GM19452 (cell line): Measurements from ENCODE around the gene SARS1.
"Not testable (repeated sequence)": the region's sequence is repeated elsewhere in the genome, so short reads cannot be mapped to it uniquely, and the experiment has no call there.

Source experiments
- ATAC-seq: cut with Tn5 transposase; IDR thresholded peaks from one replicate; pipeline ENCODE4 v1.9.1; 2021; ENCODE audit not compliant: unreplicated experiment

Gene SARS1

GRCh38 chr1:109213824-109214693 lies at the start of gene SARS1:
Gene SARS1, plus strand, starts transcription at chr1:109213918. Its CDS starts 75 bp downstream, at chr1:109213993.
- ATAC-seq, result peak; percentile 82

GRCh38 chr1:109164538-109164937 lies 49.2 kb upstream of the SARS1 start:
- no peak for ATAC-seq

GRCh38 chr1:109167001-109167506 lies 46.7 kb upstream of the SARS1 start:
- ATAC-seq, result peak; percentile 59

GRCh38 chr1:109170035-109170764 lies 43.5 kb upstream of the SARS1 start:
- no peak for ATAC-seq

- no peak for ATAC-seq
Measured at GRCh38 chr1:109171646-109172045, 42.1 kb upstream of the SARS1 start.

GRCh38 chr1:109176349-109176748 lies 37.4 kb upstream of the SARS1 start:
- not testable (repeated sequence) for ATAC-seq

GRCh38 chr1:109180715-109181084 lies 33.0 kb upstream of the SARS1 start:
- not testable (repeated sequence) for ATAC-seq

- no peak for ATAC-seq
Measured at GRCh38 chr1:109181085-109181806, 32.5 kb upstream of the SARS1 start.

GRCh38 chr1:109181807-109182163 lies 31.9 kb upstream of the SARS1 start:
- no peak for ATAC-seq

GRCh38 chr1:109183058-109183738 lies 30.5 kb upstream of the SARS1 start:
- ATAC-seq, result no peak

- ATAC-seq, result no peak
Measured at GRCh38 chr1:109184687-109185086, 29.0 kb upstream of the SARS1 start.

GRCh38 chr1:109185357-109185756 lies 28.4 kb upstream of the SARS1 start:
- ATAC-seq, result no peak

GRCh38 chr1:109185990-109186732 lies 27.6 kb upstream of the SARS1 start:
- ATAC-seq, result no peak

GRCh38 chr1:109186733-109187086 lies 27.0 kb upstream of the SARS1 start:
- no peak for ATAC-seq

- ATAC-seq, result no peak
Measured at GRCh38 chr1:109187127-109187526, 26.6 kb upstream of the SARS1 start.

- ATAC-seq, result no peak
Measured at GRCh38 chr1:109188200-109188599, 25.5 kb upstream of the SARS1 start.

- no peak for ATAC-seq
Measured at GRCh38 chr1:109188781-109189180, 24.9 kb upstream of the SARS1 start.

GRCh38 chr1:109190189-109190588 lies 23.5 kb upstream of the SARS1 start:
- ATAC-seq, result no peak

GRCh38 chr1:109191377-109191776 lies 22.3 kb upstream of the SARS1 start:
- no peak for ATAC-seq

GRCh38 chr1:109191891-109192290 lies 21.8 kb upstream of the SARS1 start:
- no peak for ATAC-seq
